A673 (cell line): Measurements from ENCODE around the gene DHRS11. TPM values are rescaled to one million over a fixed set of nuclear protein-coding genes. Genes with fewer than 3 reads are reported as not detected.

Experiments used
- BruUV-seq: library from RNA; stranded (reverse); fragments of 400-500 nt; replicated peaks from 2 replicates; lab custom pipeline; 2021; lab: Mats Ljungman, UMichigan
- CTCF ChIA-PET: fragments of 300-600 bp; sonication (Branson Sonifier 250); formaldehyde crosslinking; loops from one replicate; lab custom pipeline; 2022; ENCODE audit warnings: antibody characterized with exemption; lab: Charles Lee
- POLR2A ChIA-PET: fragments of 300-600 bp; sonication (Branson Sonifier 250); formaldehyde crosslinking; loops from one replicate; lab custom pipeline; 2022; ENCODE audit warnings: antibody characterized with exemption; ENCODE audit not compliant: low non-redundant PET; lab: Charles Lee
- DNase-seq: peaks from one replicate; pipeline ENCODE4 v3.0.0-alpha.2; 2015; ENCODE audit warnings: low spot score
- H3K27ac ChIP-seq: fragments of 200-600 bp; sonication (generic); 2 replicates; pipeline ENCODE4 v1.5.1; 2016; ENCODE audit warnings: mixed run types, low read depth, mild to moderate bottlenecking, mixed read lengths, antibody characterized with exemption, low read length; ENCODE audit not compliant: poor library complexity, severe bottlenecking
- H3K27me3 ChIP-seq: fragments of 200-600 bp; sonication (generic); replicated peaks from 2 replicates; pipeline ENCODE4 v1.6.1; 2017; ENCODE audit warnings: mixed run types, low read depth, mild to moderate bottlenecking, mixed read lengths, antibody characterized with exemption, low read length; ENCODE audit not compliant: insufficient read depth, poor library complexity
- H3K36me3 ChIP-seq: fragments of 200-600 bp; sonication (generic); 2 replicates; pipeline ENCODE4 v1.6.1; 2016; ENCODE audit warnings: mixed run types, mild to moderate bottlenecking, mixed read lengths, antibody characterized with exemption, low read length; ENCODE audit not compliant: insufficient read depth, poor library complexity, severe bottlenecking
- H3K4me1 ChIP-seq: fragments of 200-600 bp; sonication (generic); 2 replicates; pipeline ENCODE4 v1.6.1; 2017; ENCODE audit warnings: mixed run types, mild to moderate bottlenecking, mixed read lengths, antibody characterized with exemption, low read length; ENCODE audit not compliant: insufficient read depth, poor library complexity, severe bottlenecking
- H3K4me3 ChIP-seq: fragments of 200-600 bp; sonication (generic); 2 replicates; pipeline ENCODE4 v1.5.1; 2016; ENCODE audit warnings: low read depth, mixed run types, mild to moderate bottlenecking, mixed read lengths, low read length; ENCODE audit not compliant: poor library complexity, severe bottlenecking
- H3K9me3 ChIP-seq: fragments of 200-600 bp; sonication (generic); 2 replicates; pipeline ENCODE4 v1.6.1; 2016; ENCODE audit warnings: mixed run types, low read depth, mild to moderate bottlenecking, mixed read lengths, antibody characterized with exemption, low read length; ENCODE audit not compliant: poor library complexity, severe bottlenecking
- EZH2 ChIP-seq: fragments of 200-600 bp; sonication (generic); IDR thresholded peaks from 2 replicates; pipeline ENCODE4 v1.6.1; 2017; ENCODE audit warnings: borderline replicate concordance, low read depth, mild to moderate bottlenecking, mixed read lengths, antibody characterized with exemption, low read length; ENCODE audit not compliant: poor library complexity, severe bottlenecking
- intact Hi-C: fragments of 100-400 bp; cut with micrococcal nuclease; formaldehyde crosslinking; loops from one replicate; pipeline ENCODE4 v1.10.0; 2022; ENCODE audit not compliant: unreplicated experiment
- total RNA-seq: library from RNA; stranded (reverse); gene quantifications from 2 replicates; pipeline ENCODE4 v1.2.3, GENCODE V29; 2021
- TF ChIP-seq, protein P1 (sequence below): fragments of 300-800, 200-600 bp; sonication (generic); conservative IDR thresholded peaks from 2 replicates; pipeline ENCODE4 v1.5.1; 2017; ENCODE audit warnings: low read depth, mild to moderate bottlenecking, antibody characterized with exemption, low read length, moderate library complexity, mixed read lengths

The DHRS11 gene
- total RNA-seq, 1 experiment from 2014 or later, result 5.3 TPM

DNA sequence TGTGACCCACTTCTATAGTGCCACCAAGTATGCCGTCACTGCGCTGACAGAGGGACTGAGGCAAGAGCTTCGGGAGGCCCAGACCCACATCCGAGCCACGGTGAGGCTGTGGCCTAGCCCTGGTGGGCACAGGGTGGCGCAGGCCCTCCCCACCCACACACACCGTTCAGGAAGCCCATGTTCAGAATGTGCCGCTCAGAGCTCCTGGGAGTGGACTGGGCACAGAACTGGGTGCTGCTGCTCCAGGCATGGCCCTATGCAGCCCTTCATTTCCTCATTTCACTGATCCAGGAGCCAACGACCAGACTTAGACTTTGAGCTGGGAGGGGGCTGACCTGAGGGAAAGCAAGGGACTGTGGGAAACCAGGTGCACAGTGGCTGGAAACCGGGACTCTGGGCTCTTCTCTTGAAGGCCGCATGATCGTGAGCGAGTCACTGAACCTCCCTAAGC lies 7.3 kb downstream of the DHRS11 start:
- intact Hi-C loops, result no loop called here
- DNase-seq, result no peak
- Histone ChIP-seq H3K27me3 (no peaks in the 10 kb centered on the region), H3K4me3 (no peak overlapping the region), H3K9me3 (no peaks in the 10 kb centered on the region), H3K27ac (no peak overlapping the region), H3K4me1 (no peaks in the 10 kb centered on the region), H3K36me3 (no peaks in the 10 kb centered on the region)
- POLR2A ChIA-PET, result no interaction called here
- no peak for TF ChIP-seq EZH2
- TF ChIP-seq, protein P1, sequence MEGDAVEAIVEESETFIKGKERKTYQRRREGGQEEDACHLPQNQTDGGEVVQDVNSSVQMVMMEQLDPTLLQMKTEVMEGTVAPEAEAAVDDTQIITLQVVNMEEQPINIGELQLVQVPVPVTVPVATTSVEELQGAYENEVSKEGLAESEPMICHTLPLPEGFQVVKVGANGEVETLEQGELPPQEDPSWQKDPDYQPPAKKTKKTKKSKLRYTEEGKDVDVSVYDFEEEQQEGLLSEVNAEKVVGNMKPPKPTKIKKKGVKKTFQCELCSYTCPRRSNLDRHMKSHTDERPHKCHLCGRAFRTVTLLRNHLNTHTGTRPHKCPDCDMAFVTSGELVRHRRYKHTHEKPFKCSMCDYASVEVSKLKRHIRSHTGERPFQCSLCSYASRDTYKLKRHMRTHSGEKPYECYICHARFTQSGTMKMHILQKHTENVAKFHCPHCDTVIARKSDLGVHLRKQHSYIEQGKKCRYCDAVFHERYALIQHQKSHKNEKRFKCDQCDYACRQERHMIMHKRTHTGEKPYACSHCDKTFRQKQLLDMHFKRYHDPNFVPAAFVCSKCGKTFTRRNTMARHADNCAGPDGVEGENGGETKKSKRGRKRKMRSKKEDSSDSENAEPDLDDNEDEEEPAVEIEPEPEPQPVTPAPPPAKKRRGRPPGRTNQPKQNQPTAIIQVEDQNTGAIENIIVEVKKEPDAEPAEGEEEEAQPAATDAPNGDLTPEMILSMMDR, result no peak
- BruUV-seq, result no TSS peak
- CTCF ChIA-PET, result no interaction called here

DNA sequence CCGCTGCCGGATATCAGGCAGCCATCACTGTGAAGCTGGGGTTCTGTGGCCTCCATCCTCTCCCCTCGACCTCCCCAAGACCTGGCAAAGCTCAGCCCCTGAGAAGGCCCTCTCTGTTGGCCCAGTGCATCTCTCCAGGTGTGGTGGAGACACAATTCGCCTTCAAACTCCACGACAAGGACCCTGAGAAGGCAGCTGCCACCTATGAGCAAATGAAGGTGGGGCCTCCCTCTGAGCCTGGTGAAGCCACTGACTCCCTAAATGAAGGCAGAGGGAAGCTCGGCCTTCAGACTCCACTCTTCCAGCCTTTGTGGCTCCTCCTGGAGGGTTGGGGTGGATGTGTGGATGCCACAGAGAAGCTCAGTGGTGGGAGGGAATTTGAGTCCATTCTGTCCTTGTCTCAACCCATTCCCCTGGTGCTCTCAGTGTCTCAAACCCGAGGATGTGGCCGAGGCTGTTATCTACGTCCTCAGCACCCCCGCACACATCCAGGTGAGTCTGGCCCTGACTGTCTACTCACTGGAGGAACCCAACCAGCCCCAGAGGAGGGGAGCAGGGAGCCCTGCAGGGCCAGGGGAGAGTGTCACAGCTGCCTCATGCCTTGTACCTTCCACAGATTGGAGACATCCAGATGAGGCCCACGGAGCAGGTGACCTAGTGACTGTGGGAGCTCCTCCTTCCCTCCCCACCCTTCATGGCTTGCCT lies 8.0 kb downstream of the DHRS11 start:
- H3K4me1 ChIP-seq, result no peaks in the 10 kb centered on the region
- no peak for TF ChIP-seq EZH2
- TF ChIP-seq, protein P1, result no peak
- no peaks in the 10 kb centered on the region for H3K9me3 ChIP-seq
- intact Hi-C loops, result no loop called here
- no TSS peak for BruUV-seq
- no peak for DNase-seq
- H3K27ac ChIP-seq, result no peak overlapping the region
- H3K36me3 ChIP-seq, result no peaks in the 10 kb centered on the region
- H3K27me3 ChIP-seq, result no peaks in the 10 kb centered on the region
- CTCF ChIA-PET, result no interaction called here
- POLR2A ChIA-PET, result no interaction called here
- no peak overlapping the region for H3K4me3 ChIP-seq

DNA sequence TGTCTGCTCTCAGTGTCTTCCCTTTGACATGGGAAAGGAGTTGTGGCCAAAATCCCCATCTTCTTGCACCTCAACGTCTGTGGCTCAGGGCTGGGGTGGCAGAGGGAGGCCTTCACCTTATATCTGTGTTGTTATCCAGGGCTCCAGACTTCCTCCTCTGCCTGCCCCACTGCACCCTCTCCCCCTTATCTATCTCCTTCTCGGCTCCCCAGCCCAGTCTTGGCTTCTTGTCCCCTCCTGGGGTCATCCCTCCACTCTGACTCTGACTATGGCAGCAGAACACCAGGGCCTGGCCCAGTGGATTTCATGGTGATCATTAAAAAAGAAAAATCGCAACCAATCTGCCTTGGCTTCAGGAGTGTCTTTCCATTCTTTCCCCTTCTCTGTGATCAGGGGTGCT lies 8.8 kb downstream of the DHRS11 start:
- Histone ChIP-seq H3K9me3 (no peaks in the 10 kb centered on the region), H3K4me1 (no peaks in the 10 kb centered on the region), H3K4me3 (no peak overlapping the region), H3K27ac (no peak overlapping the region), H3K27me3 (no peaks in the 10 kb centered on the region), H3K36me3 (no peaks in the 10 kb centered on the region)
- BruUV-seq, result no TSS peak
- no peak for DNase-seq
- intact Hi-C loops, result no loop called here
- TF ChIP-seq, protein P1, result no peak
- no peak for TF ChIP-seq EZH2
- ChIA-PET CTCF (no interaction called here), POLR2A (no interaction called here)
